Measurements from ENCODE around the gene EXOSC7.

EXOSC7 gene

DNA sequence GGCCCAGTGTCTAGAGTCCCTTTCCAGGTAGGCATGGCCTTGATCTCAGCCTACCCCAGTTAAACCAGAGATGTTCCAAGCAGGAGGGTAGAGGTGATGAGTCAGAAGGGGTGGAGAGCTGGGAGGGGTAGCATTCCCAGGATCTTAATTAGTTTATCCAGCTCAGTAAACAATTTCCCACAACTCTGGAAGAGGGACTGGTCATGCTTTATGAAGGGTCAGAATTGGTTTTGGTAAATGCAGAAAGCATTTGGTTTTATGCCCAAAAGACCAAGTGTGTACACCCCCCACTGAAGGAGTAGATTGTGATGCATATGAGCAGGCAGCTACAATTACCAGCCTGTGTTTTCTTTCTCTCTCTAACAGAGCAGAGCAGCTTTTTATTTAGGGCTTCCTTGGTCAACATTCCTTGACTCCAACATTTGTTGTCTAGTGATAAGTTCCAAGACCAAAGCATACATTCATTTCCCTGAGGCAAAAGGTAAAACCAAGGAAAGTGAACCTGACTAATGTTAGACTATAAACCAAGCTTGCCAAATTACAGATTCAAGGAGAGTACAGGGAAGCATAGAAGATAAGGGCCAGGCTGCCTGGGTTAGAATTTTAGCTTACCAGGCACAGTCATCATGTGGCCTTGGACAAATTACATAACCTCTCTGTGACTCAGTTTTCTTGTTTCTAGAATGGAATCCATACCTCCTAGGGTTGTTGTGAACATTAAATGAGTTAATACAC is 17.6 kb downstream of the EXOSC7 start:
- TF ChIP-seq, protein P1, sequence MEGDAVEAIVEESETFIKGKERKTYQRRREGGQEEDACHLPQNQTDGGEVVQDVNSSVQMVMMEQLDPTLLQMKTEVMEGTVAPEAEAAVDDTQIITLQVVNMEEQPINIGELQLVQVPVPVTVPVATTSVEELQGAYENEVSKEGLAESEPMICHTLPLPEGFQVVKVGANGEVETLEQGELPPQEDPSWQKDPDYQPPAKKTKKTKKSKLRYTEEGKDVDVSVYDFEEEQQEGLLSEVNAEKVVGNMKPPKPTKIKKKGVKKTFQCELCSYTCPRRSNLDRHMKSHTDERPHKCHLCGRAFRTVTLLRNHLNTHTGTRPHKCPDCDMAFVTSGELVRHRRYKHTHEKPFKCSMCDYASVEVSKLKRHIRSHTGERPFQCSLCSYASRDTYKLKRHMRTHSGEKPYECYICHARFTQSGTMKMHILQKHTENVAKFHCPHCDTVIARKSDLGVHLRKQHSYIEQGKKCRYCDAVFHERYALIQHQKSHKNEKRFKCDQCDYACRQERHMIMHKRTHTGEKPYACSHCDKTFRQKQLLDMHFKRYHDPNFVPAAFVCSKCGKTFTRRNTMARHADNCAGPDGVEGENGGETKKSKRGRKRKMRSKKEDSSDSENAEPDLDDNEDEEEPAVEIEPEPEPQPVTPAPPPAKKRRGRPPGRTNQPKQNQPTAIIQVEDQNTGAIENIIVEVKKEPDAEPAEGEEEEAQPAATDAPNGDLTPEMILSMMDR (IDR thresholded peaks at IDR 0.05; ENCODE audit: control extremely low read depth, extremely low read depth, low read depth, missing control alignments), result no peak
- ChIA-PET CTCF (interaction anchor here (1.0 to 5.4 kb wide), 7 partner anchors 10 to 1084 kb away, joined by 3 to 44 read pairs (median 4); no protein-coding TSS in a partner anchor), POLR2A (no interaction called here)
- DNase-seq (ENCODE audit: extremely low spot score), result no peak

DNA sequence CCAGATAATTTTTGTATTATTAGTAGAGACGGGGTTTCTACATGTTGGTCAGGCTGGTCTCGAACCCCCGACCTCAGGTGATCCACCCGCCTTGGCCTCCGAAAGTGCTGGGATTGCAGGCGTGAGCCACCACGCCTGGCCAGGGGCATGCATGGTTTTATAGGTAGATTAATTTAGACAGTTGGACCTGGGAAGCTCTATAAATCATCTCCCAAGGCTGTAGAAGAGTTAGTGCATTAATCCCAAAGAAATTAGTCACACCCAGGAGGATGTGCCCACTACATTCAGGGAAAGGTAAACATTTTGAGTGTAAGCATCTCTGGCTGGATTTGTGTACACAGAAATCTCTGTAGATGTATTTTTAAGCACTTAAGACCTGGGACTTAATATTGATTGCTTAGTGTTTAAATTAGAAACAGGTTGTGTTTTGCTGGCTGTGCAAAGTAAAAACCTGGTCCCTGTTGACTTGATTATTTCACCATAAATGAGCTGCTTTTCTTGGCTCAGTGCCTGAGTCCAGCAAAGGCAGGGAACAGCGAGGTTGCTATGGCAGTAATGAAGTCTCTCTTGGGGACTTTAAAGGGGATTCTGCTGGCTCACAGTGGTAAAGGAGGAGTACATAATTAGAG is 19.2 kb downstream of the EXOSC7 start:
- POLR2A ChIA-PET, result no interaction called here
- no peak for DNase-seq (ENCODE audit: extremely low spot score)
- TF ChIP-seq, protein P1 (IDR thresholded peaks at IDR 0.05; ENCODE audit: control extremely low read depth, extremely low read depth, low read depth, missing control alignments), result no peak
- CTCF ChIA-PET, result interaction anchor here (1.0 to 5.4 kb wide), 5 partner anchors 8 to 1083 kb away, joined by 3 to 44 read pairs (median 4); no protein-coding TSS in a partner anchor

DNA sequence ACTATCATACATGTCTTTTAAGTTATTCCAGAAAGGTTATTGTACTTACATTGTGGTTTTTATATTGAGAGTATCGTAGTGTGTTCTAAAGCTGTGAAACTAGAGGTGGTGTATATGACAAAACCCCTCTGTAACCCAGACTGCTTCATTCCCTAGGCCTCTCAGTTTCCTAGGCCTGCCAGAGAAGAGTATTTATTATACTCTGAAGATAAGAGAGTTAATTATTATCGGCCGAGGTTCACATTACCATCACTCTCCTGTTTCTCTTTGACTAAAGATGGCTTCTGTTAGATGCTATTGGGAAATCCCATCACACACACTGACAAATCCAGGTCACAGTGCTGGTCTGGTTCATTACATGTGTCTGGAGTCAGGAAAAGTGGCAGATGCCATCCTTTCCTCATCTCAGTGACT is 20.5 kb downstream of the EXOSC7 start:
- ChIA-PET POLR2A (no interaction called here), CTCF (interaction anchor here (1.1 to 3.0 kb wide), 3 partner anchors 9 to 44 kb away, joined by 3 to 13 read pairs (median 3); no protein-coding TSS in a partner anchor)
- TF ChIP-seq, protein P1 (IDR thresholded peaks at IDR 0.05; ENCODE audit: control extremely low read depth, extremely low read depth, low read depth, missing control alignments), result no peak
- peak; percentile 24 for DNase-seq (ENCODE audit: extremely low spot score)

DNA sequence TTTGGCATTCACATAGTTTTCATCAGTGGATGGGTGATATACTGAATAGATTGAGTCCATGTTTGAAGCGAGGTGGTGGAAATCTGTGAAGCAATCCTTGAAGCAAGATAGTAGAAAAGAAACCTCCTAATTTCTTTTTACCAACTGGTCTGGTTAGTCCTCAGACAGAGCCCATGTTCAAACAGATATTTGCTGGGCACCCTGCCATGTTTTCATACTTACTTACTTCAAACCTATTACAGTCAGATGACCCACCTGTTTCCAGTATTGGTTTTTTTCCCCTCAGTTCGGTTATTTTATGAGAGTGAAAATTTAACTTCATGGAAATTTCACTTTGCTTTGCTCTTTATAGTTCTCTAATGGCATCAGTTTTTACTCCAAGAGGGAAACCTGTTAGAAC is 23.7 kb downstream of the EXOSC7 start:
- DNase-seq (ENCODE audit: extremely low spot score), result no peak
- TF ChIP-seq, protein P1 (IDR thresholded peaks at IDR 0.05; ENCODE audit: control extremely low read depth, extremely low read depth, low read depth, missing control alignments), result no peak
- ChIA-PET CTCF (interaction anchor here (1.6 to 2.0 kb wide), 2 partner anchors 9 to 12 kb away, joined by 5 to 6 read pairs; no protein-coding TSS in a partner anchor), POLR2A (no interaction called here)

DNA sequence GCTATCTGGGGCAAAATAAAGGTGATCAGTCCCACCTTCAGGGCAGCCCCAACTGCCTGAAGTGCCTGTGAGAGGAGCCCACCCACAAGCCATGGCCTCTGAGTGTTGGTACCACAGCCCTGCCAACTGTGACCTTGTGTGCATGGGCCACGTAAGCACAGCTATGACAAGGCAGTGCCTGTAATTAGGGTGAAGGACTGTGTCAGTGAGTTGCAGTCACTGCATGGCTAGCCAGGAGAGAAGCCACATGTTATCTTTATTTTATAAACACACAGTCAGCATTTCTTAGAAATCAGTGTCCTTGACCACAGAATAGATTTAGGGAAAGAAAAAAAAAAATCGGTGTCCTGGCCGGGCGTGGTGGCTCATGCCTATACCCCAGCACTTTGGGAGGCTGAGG is 24.8 kb downstream of the EXOSC7 start:
- ChIA-PET POLR2A (no interaction called here), CTCF (interaction anchor here (0.9 to 1.6 kb wide), 3 partner anchors 8 to 13 kb away, joined by 3 to 5 read pairs (median 4); no protein-coding TSS in a partner anchor)
- no peak for DNase-seq (ENCODE audit: extremely low spot score)
- TF ChIP-seq, protein P1 (IDR thresholded peaks at IDR 0.05; ENCODE audit: control extremely low read depth, extremely low read depth, low read depth, missing control alignments), result no peak

DNA sequence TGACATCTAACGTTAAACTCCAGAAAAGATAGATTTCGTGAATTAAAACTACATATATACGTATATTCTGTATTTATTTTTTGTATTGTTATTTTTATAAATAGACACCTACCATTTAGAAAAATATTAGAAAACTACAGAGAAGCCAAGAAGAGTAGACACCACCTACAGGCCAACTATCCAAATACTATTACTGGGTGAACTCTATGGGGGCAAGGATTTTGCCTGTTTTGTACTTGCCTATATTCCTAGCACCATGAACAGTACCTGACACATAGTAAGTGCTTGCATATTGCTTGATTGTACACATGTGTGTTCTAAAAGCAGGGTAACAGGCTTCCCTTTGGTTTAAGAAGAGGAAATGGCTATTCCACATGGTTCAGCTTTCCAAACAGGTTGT is 25.7 kb downstream of the EXOSC7 start:
- TF ChIP-seq, protein P1 (IDR thresholded peaks at IDR 0.05; ENCODE audit: control extremely low read depth, extremely low read depth, low read depth, missing control alignments), result no peak
- ChIA-PET POLR2A (no interaction called here), CTCF (interaction anchor here (0.9 to 1.0 kb wide), 2 partner anchors 9 kb away, joined by 3 to 4 read pairs; no protein-coding TSS in a partner anchor)
- DNase-seq (ENCODE audit: extremely low spot score), result no peak
